Skeletal muscle tissue (tissue), 4 donors: ENCODE results near the gene TNNC2. TPM values are rescaled to one million over a fixed set of nuclear protein-coding genes. Genes with fewer than 3 reads are reported as not detected.
A peak's percentile ranks its signal among the peaks of the same experiment; 100 is the strongest.
"Not testable (repeated sequence)": the region's sequence is repeated elsewhere in the genome, so short reads cannot be mapped to it uniquely, and the experiment has no call there.

Source experiments
- H3K27ac ChIP-seq: one replicate; pipeline ENCODE4 v1.7.0; 2013; ENCODE audit warnings: mild to moderate bottlenecking, low read depth, low read length, inconsistent platforms
- H3K27me3 ChIP-seq, 3 donors: one replicate each; pipeline ENCODE4 v1.7.0; 2013; ENCODE audit warnings: low read length in 3 of 3; ENCODE audit not compliant: control insufficient read depth in 3 of 3, insufficient read depth in 3 of 3
- H3K36me3 ChIP-seq, 3 donors: one replicate each; pipeline ENCODE4 v1.7.0; 2013; ENCODE audit warnings: low read length in 3 of 3; ENCODE audit not compliant: control insufficient read depth in 3 of 3, insufficient read depth in 3 of 3
- H3K4me1 ChIP-seq, 3 donors: one replicate each; pipeline ENCODE4 v1.7.0; 2013; ENCODE audit warnings: low read length in 3 of 3, mild to moderate bottlenecking in 3 of 3; ENCODE audit not compliant: control insufficient read depth in 3 of 3, insufficient read depth in 3 of 3
- H3K4me3 ChIP-seq, 3 donors: one replicate each; pipeline ENCODE4 v1.7.0; 2013; ENCODE audit warnings: low read length in 3 of 3
- H3K9ac ChIP-seq, 3 donors: one replicate each; pipeline ENCODE4 v1.7.0; 2013; ENCODE audit warnings: low read length in 3 of 3, mild to moderate bottlenecking in 3 of 3, moderate library complexity in 2 of 3, low read depth in 1 of 3
- H3K9me3 ChIP-seq, 3 donors: one replicate each; pipeline ENCODE4 v1.7.0; 2013; ENCODE audit warnings: low read length in 3 of 3; ENCODE audit not compliant: control insufficient read depth in 3 of 3
- total RNA-seq: library from RNA; depleted of rRNA; stranded (reverse); fragments of >200 nt; gene quantifications from one replicate; pipeline ENCODE4 v1.2.3, GENCODE V29; 2014
- donor health status: Osteomylitis.

Gene TNNC2
- total RNA-seq, 1 donor from 2014 or later: 2,844 TPM

DNA sequence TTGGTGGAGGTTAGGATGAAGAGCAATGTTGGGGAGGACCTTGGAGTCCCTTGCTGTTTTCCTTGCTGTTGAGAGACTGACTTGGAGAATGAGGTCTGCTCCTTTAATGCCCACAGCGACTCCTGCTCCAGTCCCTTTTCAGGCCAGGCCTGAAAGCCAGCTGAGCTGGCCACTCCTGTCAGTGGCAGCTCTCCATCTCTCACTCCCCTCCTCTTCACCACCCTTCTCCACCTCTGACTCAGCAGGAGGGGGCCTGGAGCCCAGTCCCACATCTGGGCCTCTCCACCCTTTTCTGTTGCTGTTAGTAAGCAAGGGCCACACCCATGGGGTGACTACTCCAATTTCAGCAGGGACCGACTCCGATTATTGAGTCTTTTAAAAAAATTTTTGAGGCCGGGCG, 8.7 kb upstream of the TNNC2 start:
- Histone ChIP-seq H3K9ac (peak overlapping the region; percentile 83 to 96 (median 85)), H3K4me1 (peaks cover 37 to 45% (median 45%) of the 10 kb centered on the region in 3 donors), H3K27ac (peak overlapping the region; percentile 90), H3K36me3 (peaks cover 11 to 26% (median 15%) of the 10 kb centered on the region in 3 donors), H3K9me3 (no peaks in the 10 kb centered on the region), H3K4me3 (peak overlapping the region; percentile 86 to 94 (median 86)), H3K27me3 (no peaks in the 10 kb centered on the region)

DNA sequence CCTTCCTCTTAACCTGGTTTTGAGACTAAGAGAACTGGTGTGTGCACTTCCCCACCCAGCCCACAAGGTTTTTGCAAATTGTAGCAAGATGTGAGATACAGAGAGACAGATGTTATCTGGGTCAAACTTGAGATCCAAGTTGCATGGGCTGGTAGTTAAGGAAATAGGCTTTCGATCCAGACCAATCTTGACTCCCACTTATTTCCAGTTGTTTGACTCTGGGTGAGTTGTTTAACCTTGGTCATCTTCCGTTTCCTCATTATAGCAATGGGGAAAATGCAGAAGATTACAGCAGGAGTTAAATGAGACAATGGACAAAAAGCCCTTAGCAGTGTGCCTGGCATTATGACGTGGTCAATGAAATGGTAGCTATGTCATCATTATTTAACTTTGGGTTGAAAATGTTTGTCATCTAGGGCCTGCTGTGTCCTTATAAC, 8.2 kb upstream of the TNNC2 start:
- H3K27ac ChIP-seq: peak overlapping the region; percentile 90
- H3K27me3 ChIP-seq: no peaks in the 10 kb centered on the region
- peaks cover 8 to 21% (median 14%) of the 10 kb centered on the region in 3 donors for H3K36me3 ChIP-seq
- H3K4me1 ChIP-seq: peaks cover 37 to 44% (median 40%) of the 10 kb centered on the region in 3 donors
- H3K9me3 ChIP-seq: no peaks in the 10 kb centered on the region
- H3K4me3 ChIP-seq: peak overlapping the region; percentile 86 to 94 (median 86)
- peak overlapping the region; percentile 83 to 96 (median 85) for H3K9ac ChIP-seq

DNA sequence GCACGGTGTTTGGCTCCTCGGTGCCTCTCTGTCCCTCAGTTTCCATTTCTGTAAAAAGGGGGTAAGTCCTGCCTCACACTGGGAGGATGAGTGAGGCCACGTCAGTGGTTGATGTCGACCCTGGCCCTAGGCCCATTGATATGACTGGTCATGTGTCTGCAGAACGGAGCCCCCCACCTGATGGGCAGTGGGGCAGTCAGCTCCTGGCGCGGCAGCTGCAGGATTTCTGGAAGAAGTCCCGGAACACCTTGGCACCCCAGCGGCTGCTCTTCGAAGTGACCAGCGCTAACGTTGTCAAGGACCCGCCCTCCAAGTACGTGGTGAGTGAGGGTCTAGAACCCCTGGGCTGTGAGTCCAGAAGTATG, 7.7 kb upstream of the TNNC2 start:
- peaks cover 3 to 15% (median 11%) of the 10 kb centered on the region in 3 donors for H3K36me3 ChIP-seq
- peak overlapping the region; percentile 90 for H3K27ac ChIP-seq
- peak overlapping the region; percentile 86 to 94 (median 86) for H3K4me3 ChIP-seq
- no peaks in the 10 kb centered on the region for H3K27me3 ChIP-seq
- H3K9me3 ChIP-seq: no peaks in the 10 kb centered on the region
- peak overlapping the region; percentile 83 to 96 (median 85) for H3K9ac ChIP-seq
- peaks cover 37 to 44% (median 38%) of the 10 kb centered on the region in 3 donors for H3K4me1 ChIP-seq

DNA sequence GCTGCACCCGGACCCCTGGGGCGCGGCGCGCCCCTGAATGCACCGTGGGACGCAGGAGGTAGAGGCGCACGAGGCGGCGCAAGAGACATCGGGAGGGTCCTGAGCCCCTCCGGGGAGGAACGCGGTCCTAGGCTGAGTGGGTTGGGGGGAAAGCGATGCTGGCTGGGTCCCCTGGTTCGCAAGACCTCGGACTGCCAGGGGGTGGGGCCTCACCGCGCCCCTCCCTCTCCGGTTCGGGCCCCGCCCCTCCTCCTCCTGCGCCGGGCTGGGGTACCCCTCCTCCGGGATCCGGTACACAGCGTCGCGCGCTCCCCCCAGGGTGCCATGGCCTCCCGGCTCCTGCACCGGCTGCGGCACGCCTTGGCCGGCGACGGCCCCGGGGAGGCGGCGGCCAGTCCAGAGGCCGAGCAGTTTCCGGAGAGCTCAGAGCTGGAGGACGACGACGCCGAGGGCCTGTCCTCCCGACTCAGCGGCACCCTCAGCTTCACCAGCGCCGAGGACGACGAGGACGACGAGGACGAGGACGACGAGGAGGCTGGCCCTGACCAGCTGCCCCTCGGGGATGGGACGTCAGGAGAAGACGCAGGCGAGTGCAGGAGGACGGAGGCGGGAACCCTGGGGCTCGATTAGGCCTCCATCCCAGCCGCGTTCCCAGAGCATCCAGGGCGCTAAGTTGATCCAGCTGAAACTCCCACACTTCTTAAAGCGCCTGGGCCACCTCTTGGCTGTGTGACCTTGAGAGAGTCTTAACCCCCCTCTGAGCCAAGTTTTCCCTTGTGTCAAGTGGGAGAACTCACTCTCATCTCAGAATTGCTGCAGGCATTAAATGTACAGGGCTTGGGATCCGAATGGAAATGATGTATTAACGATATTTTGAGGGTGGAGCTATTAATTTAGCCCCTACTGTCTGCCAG, 7.0 kb upstream of the TNNC2 start:
- Histone ChIP-seq H3K4me1 (peaks cover 37 to 44% (median 38%) of the 10 kb centered on the region in 3 donors), H3K27me3 (no peaks in the 10 kb centered on the region), H3K9me3 (no peaks in the 10 kb centered on the region), H3K36me3 (peaks cover 3 to 14% (median 10%) of the 10 kb centered on the region in 3 donors), H3K4me3 (peak overlapping the region; percentile 86 to 94 (median 86)), H3K9ac (peak overlapping the region; percentile 83 to 96 (median 85)), H3K27ac (peak overlapping the region; percentile 90)

DNA sequence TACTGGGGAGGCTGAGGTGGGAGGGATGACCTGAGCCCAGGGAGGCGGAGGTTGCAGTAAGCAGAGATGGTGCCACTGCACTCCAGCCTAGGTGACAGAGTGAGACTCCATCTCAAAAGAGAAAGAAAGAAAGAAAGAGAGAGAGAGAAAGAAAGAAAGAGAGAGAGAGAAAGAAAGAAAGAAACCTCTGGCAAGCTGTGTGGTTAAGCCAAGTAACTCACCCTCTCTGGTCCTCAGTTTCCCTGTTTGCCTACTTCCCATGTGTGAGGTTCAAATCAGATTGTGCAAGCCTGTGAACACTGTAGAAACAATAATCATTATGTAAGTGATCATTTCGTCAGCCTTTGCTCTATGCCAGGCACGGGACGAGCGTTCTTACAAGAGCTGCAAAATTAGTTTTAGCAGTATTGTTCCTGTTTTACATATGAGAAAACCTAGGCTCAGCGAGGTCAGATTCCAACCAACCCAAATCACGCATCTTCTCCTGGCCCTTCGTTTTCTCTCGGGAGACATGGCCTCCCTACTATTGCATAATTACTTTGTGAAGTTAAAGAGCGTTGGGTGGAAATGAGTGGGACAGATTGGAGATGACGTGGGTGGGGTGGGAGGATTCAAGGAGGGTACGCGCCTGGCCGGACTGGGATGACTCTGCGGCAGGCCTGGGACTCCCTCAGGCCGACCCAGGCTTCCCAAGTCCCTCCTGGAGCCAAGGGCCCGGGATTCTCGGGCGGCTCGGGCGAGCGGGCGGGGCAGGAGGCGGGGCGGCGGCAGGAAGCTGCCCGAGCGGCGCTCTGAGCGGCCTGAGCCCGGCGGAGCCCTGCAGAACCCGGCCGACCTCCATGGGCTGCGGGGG, 6.1 kb upstream of the TNNC2 start, which contains the start of gene SNX21:
TSS of gene SNX21 (plus strand) at position 770 of the 853 bp plus-strand sequence. CDS start 121 bp downstream, outside the sequence.
- H3K9ac ChIP-seq: peak within 1 kb of the TSS; percentile 83 to 96 (median 85)
- H3K27ac ChIP-seq: peak within 1 kb of the TSS; percentile 90
- H3K4me3 ChIP-seq: peak within 1 kb of the TSS; percentile 86 to 94 (median 86)
- H3K9me3 ChIP-seq: no peaks in the 10 kb centered on the region
- peaks cover 43 to 50% (median 45%) of the 10 kb centered on the region in 3 donors for H3K4me1 ChIP-seq
- no peaks in the 10 kb centered on the region for H3K27me3 ChIP-seq
- peaks cover 3 to 10% (median 8%) of the 10 kb centered on the region in 3 donors for H3K36me3 ChIP-seq

DNA sequence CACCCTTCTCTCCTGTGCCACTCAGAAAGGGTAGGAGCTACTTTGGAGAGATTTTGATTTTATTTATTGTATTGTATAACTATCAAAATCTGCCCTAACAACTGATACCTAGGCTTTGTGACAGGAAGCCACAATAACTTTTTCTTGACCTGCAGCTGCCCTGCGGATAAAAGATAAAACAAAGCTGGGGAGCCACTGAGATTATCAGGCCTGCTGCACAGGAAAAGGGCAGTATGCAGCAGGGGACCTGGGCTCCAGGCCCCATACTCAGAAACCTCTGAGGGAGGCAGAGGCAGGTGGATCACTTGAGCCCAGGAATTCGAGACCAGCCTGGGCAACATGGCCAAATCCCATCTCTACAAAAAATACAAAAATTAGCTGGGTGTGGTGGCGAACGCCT, 5.5 kb upstream of the TNNC2 start:
- Histone ChIP-seq H3K4me1 (peaks cover 43 to 56% (median 51%) of the 10 kb centered on the region in 3 donors), H3K4me3 (peak overlapping the region; percentile 73 to 94 (median 86)), H3K9ac (peak overlapping the region; percentile 83 to 96 (median 85))

DNA sequence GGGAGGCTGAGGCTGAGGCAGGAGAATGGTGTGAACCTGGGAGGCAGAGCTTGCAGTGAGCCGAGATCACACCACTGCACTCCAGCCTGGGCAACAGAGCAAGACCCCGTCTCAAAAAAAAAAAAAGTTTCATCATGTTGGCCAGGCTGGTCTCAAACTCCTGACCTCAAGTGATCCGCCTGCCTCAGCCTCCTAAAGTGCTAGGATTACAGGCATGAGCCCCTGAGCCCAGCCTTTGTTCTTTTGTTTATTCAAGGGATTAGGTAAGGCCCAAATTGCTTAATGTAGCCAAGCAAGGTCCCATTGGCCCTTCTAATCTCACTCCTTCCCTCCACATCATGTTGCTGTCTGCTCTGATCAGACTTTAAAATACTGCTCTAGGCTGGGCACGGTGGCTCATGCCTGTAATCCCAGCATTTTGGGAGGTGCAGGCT, 2.6 kb upstream of the TNNC2 start:
- Histone ChIP-seq H3K36me3 (peaks cover 2 to 14% (median 9%) of the 10 kb centered on the region in 3 donors), H3K27ac (peak overlapping the region; percentile 99), H3K4me1 (peaks cover 38 to 58% (median 50%) of the 10 kb centered on the region in 3 donors)
- not testable (repeated sequence) for H3K27me3 ChIP-seq, H3K9me3 ChIP-seq, H3K4me3 ChIP-seq, H3K9ac ChIP-seq

More for the DNA sequence above, 5.5 kb upstream of the TNNC2 start:
- Histone ChIP-seq H3K27me3 (no peaks in the 10 kb centered on the region), H3K27ac (peak overlapping the region; percentile 90), H3K9me3 (no peaks in the 10 kb centered on the region), H3K36me3 (peaks cover 3 to 8% (median 7%) of the 10 kb centered on the region in 3 donors)

DNA sequence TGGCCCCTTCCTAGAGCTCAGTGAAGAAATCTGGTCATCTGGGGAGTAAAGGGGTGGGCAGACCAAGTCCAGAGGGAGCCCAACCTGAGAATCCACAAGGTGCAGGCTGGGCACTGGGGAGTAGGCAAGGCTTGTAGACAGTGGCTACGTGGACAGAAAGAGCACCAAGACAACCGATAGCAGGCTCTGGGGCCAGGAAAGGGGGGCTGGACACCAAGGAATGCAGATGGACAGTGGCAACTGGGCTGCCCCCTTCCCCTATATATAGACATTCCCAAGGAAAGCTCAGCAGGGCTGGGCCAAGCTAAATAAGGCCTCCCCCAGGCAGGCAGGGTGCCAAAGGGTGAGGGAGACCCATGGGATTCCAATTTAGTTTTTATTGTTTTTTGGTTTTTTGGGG, 1.5 kb upstream of the TNNC2 start:
- Histone ChIP-seq H3K9ac (peak overlapping the region; percentile 90 to 97 (median 91)), H3K4me1 (peaks cover 39 to 62% (median 48%) of the 10 kb centered on the region in 3 donors), H3K36me3 (peaks cover 10 to 25% (median 11%) of the 10 kb centered on the region in 3 donors), H3K27me3 (peaks cover 0 to 8% (median 6%) of the 10 kb centered on the region in 3 donors), H3K9me3 (no peaks in the 10 kb centered on the region), H3K4me3 (peak overlapping the region; percentile 37 to 81 (median 59)), H3K27ac (peak overlapping the region; percentile 99)

DNA sequence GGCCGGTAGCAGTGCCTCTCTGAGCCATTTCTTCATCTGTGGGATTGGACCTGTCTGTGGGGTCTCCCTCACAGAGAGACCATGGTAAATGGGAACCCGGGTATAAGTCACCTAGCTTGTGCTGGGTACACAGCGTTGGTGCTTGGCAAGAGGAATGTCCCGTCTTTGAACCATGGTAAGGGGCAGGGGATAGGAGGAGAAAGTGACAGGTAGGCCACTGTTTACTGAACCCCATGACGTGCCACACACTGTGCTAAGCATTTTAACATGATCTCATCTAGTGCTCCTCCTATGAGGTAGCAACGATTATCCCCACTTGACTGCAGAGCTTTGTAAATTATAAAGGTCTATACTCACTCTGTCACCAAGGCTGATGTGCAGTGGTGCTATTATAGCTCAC, 600 bp upstream of the TNNC2 start:
- peaks cover 35 to 61% (median 48%) of the 10 kb centered on the region in 3 donors for H3K4me1 ChIP-seq
- peaks cover 6 to 8% (median 6%) of the 10 kb centered on the region in 3 donors for H3K27me3 ChIP-seq
- peaks cover 13 to 27% (median 13%) of the 10 kb centered on the region in 3 donors for H3K36me3 ChIP-seq
- H3K4me3 ChIP-seq: peak overlapping the region; percentile 59 to 81 (median 71)
- H3K9me3 ChIP-seq: no peaks in the 10 kb centered on the region
- peak overlapping the region; percentile 99 for H3K27ac ChIP-seq
- H3K9ac ChIP-seq: peak overlapping the region; percentile 90 to 97 (median 91)
